GM20000 (cell line): ENCODE results near the gene INTS6L.

Source experiments
- DNase-seq: peaks from one replicate; pipeline ENCODE4 v3.0.0; 2012; ENCODE audit warnings: low spot score
- CTCF ChIP-seq: IDR thresholded peaks from 2 replicates; pipeline ENCODE4 v1.5.1; 2012; ENCODE audit warnings: mild to moderate bottlenecking, control low read depth; ENCODE audit errors: extremely low read depth, missing control alignments

Gene INTS6L

GRCh38 chrX:135522878-135523693 lies 2.6 kb downstream of the INTS6L start:
- TF ChIP-seq CTCF: no peak

GRCh38 chrX:135528254-135528653 lies 7.8 kb downstream of the INTS6L start:
- no peak for DNase-seq
- no peak for TF ChIP-seq CTCF

More at GRCh38 chrX:135522878-135523693, 2.6 kb downstream of the INTS6L start:
- no peak for DNase-seq

- no peak for TF ChIP-seq CTCF
- DNase-seq: no peak
Observed at GRCh38 chrX:135528756-135529155, 8.3 kb downstream of the INTS6L start.

GRCh38 chrX:135530097-135530496 lies 9.6 kb downstream of the INTS6L start:
- DNase-seq: no peak
- TF ChIP-seq CTCF: no peak

- DNase-seq: no peak
- no peak for TF ChIP-seq CTCF
Observed at GRCh38 chrX:135531813-135532212, 11.4 kb downstream of the INTS6L start.

GRCh38 chrX:135535077-135535940 lies 14.8 kb downstream of the INTS6L start:
- TF ChIP-seq CTCF: no peak
- no peak for DNase-seq

- no peak for DNase-seq
- no peak for TF ChIP-seq CTCF
Observed at GRCh38 chrX:135536877-135537276, 16.4 kb downstream of the INTS6L start.
